HG02678 (cell line): Measurements from ENCODE around the gene DNAJC30.
"Not testable (repeated sequence)": the region's sequence is repeated elsewhere in the genome, so short reads cannot be mapped to it uniquely, and the experiment has no call there.

Experiments used
- ATAC-seq: cut with Tn5 transposase; IDR thresholded peaks from one replicate; pipeline ENCODE4 v1.9.1; 2021; ENCODE audit warnings: mild to moderate bottlenecking, moderate library complexity; ENCODE audit not compliant: unreplicated experiment

DNAJC30 gene

GRCh38 chr7:73683788-73684693 is 788 bp upstream of the DNAJC30 start:
- no peak for ATAC-seq

DNA sequence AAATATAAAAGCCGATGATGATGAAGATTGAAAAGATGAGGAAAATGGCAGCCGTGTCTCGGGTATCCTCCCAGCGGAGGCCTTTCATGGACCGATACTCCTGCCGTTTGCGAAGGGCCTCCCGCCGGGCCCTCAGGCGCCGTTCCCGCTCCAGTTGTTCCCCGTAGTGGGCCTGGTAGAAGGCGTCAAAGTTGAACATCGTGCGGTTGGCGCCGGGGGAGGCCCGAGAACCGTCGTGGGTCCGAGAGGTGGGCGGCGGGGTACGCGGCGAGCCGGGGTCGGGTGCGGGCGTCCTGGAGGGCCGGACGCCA is 553 bp downstream of the DNAJC30 start:
- no peak for ATAC-seq

DNA sequence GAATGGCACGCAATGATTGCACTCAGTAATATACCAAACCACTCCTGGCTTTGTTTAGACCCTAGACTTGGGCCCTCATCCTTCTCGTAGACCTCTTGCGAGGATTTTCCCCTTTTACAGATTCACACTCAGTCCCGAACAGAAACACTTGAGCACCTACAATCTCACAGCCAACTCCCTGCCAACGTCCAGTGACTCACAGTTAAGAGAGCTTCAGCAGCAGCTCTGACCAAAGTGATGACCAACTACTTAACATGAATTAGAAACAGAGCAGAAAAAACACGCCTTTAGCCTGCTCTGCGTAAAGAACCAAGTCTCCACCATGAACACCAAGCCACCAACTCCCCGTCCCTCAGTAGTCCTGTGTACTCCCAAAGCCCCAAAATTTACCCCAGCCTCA is 2.2 kb downstream of the DNAJC30 start:
- ATAC-seq: no peak

DNA sequence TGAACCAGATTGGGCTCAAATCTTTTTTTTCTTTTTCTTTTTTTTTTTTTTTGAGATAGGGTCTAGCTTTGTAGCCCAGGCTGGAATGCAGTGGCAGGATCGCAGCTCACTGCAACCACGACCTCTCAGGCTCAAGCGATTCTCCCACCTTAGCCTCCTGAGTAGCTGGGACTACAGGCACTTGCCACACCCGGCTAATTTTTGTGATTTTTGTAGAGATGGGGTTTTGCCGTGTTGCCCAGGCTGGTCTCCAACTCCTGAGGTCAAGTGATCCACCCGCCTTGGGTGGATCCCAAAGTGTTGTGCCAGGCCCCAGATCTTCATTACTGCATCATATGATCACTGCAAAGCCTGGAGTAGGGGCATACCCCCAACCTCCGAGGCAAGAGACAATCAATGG is 2.8 kb downstream of the DNAJC30 start:
- ATAC-seq: no peak

DNA sequence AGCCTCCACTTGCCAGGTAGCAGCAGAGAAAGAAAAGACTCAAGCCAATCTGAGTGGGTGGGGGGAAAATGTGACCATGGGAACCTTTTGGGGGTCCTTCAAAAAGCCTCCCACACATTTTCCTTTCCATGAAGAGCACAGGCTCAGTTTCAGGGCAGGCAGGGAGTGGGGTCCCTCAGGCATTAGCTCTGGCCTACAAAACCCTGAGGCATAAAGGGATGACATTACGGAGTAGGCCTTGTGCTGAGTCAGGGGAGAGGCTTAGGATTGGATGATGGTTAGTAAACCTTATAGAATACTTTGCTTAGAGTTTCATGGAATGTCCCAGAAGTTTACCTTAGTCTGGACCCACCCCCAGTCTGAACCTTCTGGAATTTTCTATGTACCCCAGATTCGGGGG is 3.5 kb downstream of the DNAJC30 start:
- ATAC-seq: no peak

DNA sequence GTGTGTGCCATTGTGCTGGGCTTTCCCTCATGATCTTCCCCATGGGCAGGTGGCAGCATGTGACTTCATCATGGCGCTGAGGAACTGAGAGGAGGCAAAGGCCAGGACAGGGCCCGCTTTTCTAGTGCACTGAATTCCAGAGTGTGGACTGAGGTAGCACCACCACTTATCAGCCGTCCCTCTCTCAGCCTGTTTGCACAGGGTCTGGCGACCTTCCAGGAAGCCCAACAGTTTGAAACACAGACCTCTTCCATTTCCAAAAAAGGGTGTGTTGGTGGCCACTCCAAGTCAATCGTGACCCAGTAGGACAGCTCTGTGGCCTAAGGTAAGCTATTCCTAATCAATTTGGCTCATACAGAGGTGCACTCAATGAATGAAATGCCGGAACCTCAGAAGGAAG is 4.4 kb downstream of the DNAJC30 start:
- ATAC-seq: no peak

GRCh38 chr7:73676062-73676461 is 7.2 kb downstream of the DNAJC30 start:
- ATAC-seq: not testable (repeated sequence)

DNA sequence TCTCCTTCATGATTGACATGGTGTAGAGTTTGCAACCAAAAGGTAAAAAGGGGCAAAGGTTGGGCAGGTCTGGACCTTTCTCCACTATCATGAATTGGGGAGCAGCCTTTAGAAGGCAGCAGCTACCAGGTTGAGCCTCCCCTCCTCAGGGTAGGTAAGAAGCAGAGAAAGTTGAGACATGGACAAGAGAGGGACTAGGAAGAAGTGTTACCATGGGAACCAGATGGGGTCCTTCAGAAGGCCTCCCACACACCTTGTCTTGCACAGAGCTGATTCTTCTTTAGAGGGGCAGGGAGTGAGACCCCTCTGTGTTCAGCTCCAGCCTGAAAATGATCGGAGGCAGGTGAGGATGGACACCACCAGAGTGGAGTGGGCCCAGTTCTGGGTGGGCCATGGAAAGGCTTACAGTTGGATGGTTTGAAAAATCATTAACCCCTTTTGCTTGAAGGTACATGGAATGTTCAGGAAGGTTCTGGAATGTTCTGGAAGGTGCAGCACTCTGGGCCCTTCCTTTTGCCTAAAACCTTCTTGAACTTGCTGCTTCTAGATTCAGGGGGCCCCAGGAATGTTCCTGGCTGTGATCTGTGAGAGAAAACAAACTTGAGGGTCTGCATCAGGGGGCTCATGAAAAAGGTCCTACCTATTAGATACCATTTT is 8.7 kb downstream of the DNAJC30 start:
- no peak for ATAC-seq

DNA sequence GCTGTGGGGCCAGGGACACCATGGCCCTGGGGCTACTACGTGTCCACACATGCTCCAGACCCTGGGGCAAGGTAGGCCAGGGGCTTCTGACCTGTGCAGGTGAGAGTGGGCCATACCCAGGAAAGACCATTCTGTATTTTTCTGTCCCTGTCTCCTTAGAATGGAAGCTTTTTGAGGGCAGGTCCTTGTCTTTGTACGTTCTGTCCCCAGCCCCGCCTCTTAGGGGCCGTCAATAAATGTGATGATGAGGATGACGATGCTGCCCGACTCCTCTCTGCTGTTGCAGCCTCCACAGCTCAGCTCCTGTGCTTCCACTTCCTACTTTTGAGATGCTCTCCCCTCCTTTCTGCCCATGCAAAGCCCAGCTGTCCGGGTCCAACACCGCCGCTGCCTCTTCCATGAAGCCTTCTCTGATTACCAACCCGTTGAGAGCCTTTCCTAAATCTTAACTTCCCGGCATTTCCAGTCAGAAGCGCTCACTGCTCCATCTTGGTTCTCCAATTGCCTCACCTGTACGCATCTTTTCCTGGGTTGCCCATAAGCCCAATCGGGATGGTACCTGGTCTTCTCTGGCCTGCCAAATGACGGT is 11.3 kb downstream of the DNAJC30 start:
- no peak for ATAC-seq

GRCh38 chr7:73671322-73671661 is 12.0 kb downstream of the DNAJC30 start:
- ATAC-seq: no peak

DNA sequence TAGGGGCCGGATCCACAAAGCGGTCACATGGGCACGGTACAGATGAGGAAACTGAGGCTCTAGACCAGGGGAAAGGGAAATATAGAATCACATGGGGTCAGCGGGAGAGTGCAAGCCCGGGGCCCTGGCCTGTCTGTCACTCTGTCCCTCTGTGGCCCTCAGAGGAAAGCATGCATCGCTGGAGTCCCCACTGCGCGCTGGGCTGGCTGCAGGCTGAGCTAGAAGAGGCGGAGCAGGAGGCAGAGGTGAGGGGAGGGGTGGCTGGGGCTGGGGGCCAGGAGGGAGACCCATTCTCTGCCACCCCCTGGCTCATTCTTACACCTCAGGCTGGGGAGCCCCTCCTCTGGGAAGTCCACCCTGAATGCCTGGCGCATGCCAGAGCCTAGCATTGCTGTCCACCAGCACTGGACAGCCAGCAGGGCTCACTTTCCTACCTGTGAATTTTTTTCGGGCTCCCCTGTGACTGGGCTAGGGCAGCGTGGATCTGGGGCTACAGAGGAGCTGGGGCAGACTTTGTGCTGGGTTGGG is 13.3 kb downstream of the DNAJC30 start:
- ATAC-seq: no peak

DNA sequence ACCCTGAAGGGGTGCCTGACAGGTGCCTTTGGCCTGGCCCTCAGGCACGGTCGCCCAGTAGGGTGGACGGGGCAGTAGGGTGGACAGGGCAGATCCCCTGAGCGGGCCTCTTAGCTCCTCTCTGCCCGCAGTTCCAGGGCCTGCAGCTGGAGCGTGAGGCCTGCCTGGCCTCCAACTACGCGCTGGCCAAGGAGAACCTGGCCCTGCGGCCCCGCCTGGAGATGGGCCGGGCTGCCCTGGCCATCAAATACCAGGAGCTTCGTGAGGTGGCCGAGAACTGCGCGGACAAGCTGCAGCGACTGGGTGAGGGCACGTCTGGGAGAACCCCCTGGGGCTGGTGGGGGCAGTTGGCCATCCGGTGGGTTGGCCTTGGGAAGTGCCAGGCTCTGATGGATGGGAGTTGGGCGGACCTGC is 14.0 kb downstream of the DNAJC30 start:
- no peak for ATAC-seq

- no peak for ATAC-seq
Measured at GRCh38 chr7:73668886-73669230, 14.4 kb downstream of the DNAJC30 start.

DNA sequence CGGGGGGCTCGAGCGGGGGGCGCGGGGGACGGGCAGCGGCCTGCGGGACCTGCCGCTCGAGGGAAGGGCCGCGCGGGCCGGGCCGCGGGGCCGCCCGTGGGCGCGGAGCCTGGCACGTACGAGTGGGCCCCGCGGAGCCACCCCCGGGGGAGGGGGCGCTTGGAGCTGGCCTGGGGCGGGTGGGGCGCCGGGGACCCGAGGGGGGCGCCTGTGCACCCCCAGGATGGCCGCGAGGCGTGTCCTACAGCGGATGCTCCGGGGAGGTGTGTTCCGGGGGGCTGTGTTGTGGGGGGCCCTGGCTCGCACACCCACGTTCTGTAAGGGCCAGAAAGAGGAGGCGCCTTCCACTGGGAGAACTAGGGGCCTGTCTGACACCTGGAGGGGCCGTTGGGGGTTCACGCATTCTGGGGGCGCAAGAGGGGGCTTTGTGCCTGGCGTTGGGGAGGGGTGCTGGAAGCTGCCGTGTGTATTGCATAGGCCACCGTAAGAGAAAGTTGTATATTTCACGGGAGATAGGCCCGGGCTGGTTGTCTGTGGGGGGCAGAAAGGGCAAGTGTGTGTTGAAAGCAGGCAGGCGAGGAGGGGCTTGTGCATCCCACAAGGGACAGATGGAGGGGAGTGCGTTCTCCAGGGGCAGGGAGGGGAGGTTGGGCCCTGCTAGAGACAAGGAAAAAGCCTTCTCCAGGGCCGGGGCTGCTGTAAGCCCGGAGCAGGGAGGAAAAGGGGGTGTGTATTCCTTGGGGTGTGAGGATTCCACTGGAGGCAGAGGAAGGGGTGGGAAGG is 15.0 kb downstream of the DNAJC30 start:
- peak; percentile 6 for ATAC-seq

- ATAC-seq: peak; percentile 91
Measured at GRCh38 chr7:73667344-73668102, 15.7 kb downstream of the DNAJC30 start, which contains the start of gene VPS37D. VPS37D (plus strand) TSS chr7:73667831; CDS start chr7:73667959, 128 bp downstream.

DNA sequence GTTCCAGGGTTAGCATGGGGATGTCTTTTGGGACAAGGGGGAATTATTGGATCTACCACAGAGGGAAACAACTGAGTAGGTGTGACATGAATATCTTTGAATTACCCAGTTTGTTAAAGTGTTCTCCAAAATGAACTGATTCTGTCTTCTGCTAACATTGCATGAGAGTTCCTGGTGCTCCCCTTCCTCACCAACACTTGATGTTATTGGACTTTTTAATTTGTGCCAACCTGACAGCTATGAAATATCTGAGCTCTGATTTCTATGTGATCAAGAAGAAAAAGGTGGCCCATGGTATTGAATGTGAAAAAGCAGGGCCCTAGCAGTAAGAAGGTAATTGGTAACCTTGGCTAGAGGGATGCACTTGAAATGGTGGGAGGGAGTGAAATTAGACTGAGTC is 20.2 kb downstream of the DNAJC30 start:
- ATAC-seq: no peak

GRCh38 chr7:73660594-73660993 is 22.7 kb downstream of the DNAJC30 start:
- not testable (repeated sequence) for ATAC-seq

- ATAC-seq: no peak
Measured at GRCh38 chr7:73659983-73660382, 23.3 kb downstream of the DNAJC30 start.

- not testable (repeated sequence) for ATAC-seq
Measured at GRCh38 chr7:73655309-73655708, 27.9 kb downstream of the DNAJC30 start.

- no peak for ATAC-seq
Measured at GRCh38 chr7:73652541-73652949, 30.7 kb downstream of the DNAJC30 start.
